GM23338 (cell line): ENCODE results near the gene GLOD4. TPM values are rescaled to one million over a fixed set of nuclear protein-coding genes. Genes with fewer than 3 reads are reported as not detected.

Experiments used
- ATAC-seq: fragments of 200-7000 bp; cut with Tn5 transposase; 3 replicates; pipeline ENCODE4 v1.9.1; 2020
- DNase-seq: peaks from one replicate; pipeline ENCODE4 v3.0.0-alpha.2; 2015; ENCODE audit warnings: low spot score
- H2AFZ ChIP-seq: fragments of 200-600 bp; sonication (generic); 2 replicates; pipeline ENCODE4 v1.8.0; 2016; ENCODE audit warnings: antibody characterized with exemption, mild to moderate bottlenecking, moderate library complexity
- H3F3A ChIP-seq: fragments of 200-600 bp; sonication (generic); replicated peaks from 2 replicates; pipeline ENCODE4 v1.8.0; 2017; ENCODE audit warnings: antibody characterized with exemption, mixed run types, low read depth
- H3K27ac ChIP-seq: fragments of 200-600 bp; sonication (generic); 2 replicates; pipeline ENCODE4 v1.6.1; 2016; ENCODE audit warnings: low read depth
- H3K27me3 ChIP-seq: fragments of 200-600 bp; sonication (generic); 2 replicates; pipeline ENCODE4 v1.8.0; 2016; ENCODE audit warnings: mild to moderate bottlenecking, mixed run types, moderate library complexity; ENCODE audit not compliant: insufficient read depth
- H3K36me3 ChIP-seq: fragments of 200-600 bp; sonication (generic); 2 replicates; pipeline ENCODE4 v1.8.0; 2016; ENCODE audit warnings: mild to moderate bottlenecking; ENCODE audit not compliant: insufficient read depth
- H3K4me1 ChIP-seq: fragments of 200-600 bp; sonication (generic); 2 replicates; pipeline ENCODE4 v1.8.0; 2016; ENCODE audit warnings: mild to moderate bottlenecking, moderate library complexity; ENCODE audit not compliant: insufficient read depth
- H3K4me2 ChIP-seq: fragments of 200-600 bp; sonication (generic); 2 replicates; pipeline ENCODE4 v1.7.1; 2017; ENCODE audit warnings: mixed run types
- H3K4me3 ChIP-seq: fragments of 200-600 bp; sonication (generic); 2 replicates; pipeline ENCODE4 v1.6.1; 2016; ENCODE audit warnings: mixed run types
- H3K79me2 ChIP-seq: fragments of 200-600 bp; sonication (generic); replicated peaks from 2 replicates; pipeline ENCODE4 v1.8.0; 2017; ENCODE audit warnings: mild to moderate bottlenecking; ENCODE audit not compliant: insufficient read depth
- H3K9me2 ChIP-seq: fragments of 200-600 bp; sonication (generic); 2 replicates; pipeline ENCODE4 v1.8.0; 2017; ENCODE audit not compliant: insufficient read depth
- H4K20me1 ChIP-seq: fragments of 200-600 bp; sonication (generic); replicated peaks from 2 replicates; pipeline ENCODE4 v1.8.0; 2017; ENCODE audit warnings: mild to moderate bottlenecking; ENCODE audit not compliant: insufficient read depth
- H3K27ac Mint-ChIP-seq: 2 replicates; pipeline ENCODE4 v1.8.0; 2020; ENCODE audit warnings: inconsistent platforms, mild to moderate bottlenecking, moderate library complexity, mixed read lengths
- H3K27me3 Mint-ChIP-seq: 3 replicates; pipeline ENCODE4 v1.8.0; 2022; ENCODE audit warnings: low read depth, mild to moderate bottlenecking, moderate library complexity, mixed read lengths, inconsistent platforms; ENCODE audit not compliant: insufficient read depth, poor library complexity
- H3K36me3 Mint-ChIP-seq: 3 replicates; pipeline ENCODE4 v1.8.0; 2021; ENCODE audit warnings: low read depth, mild to moderate bottlenecking, inconsistent platforms, moderate library complexity, mixed read lengths
- H3K4me1 Mint-ChIP-seq: 3 replicates; pipeline ENCODE4 v1.8.0; 2020; ENCODE audit warnings: mild to moderate bottlenecking, inconsistent platforms, mixed read lengths
- H3K4me3 Mint-ChIP-seq: 3 replicates; pipeline ENCODE4 v1.8.0; 2021; ENCODE audit warnings: moderate library complexity, mild to moderate bottlenecking, inconsistent platforms, mixed read lengths
- H3K9me3 Mint-ChIP-seq: 3 replicates; pipeline ENCODE4 v1.8.0; 2020; ENCODE audit warnings: moderate library complexity, mild to moderate bottlenecking, inconsistent platforms, mixed read lengths
- CREB1 ChIP-seq: fragments of 250-450 bp; sonication (Bioruptor Pico); IDR thresholded peaks from 2 replicates; pipeline ENCODE4 v1.5.0; 2020; ENCODE audit warnings: low read depth, mild to moderate bottlenecking, moderate library complexity
- CTCF ChIP-seq, 2 experiments: fragments of 200-600 bp in 1 of 2; sonication (generic) in 1 of 2; conservative IDR thresholded peaks; 2 replicates each; pipeline versions ENCODE4 v1.5.1 to v1.6.1; 2016 to 2017; ENCODE audit warnings: antibody characterized with exemption in 2 of 2, low read depth in 2 of 2, mild to moderate bottlenecking in 2 of 2, moderate library complexity in 1 of 2
- EZH2 ChIP-seq: fragments of 200-600 bp; sonication (generic); IDR thresholded peaks from one replicate; pipeline ENCODE4 v1.8.0; 2017; ENCODE audit warnings: antibody characterized with exemption, mild to moderate bottlenecking, low read depth; ENCODE audit not compliant: unreplicated experiment
- NANOG ChIP-seq: IDR thresholded peaks from 2 replicates; pipeline ENCODE4 v1.6.1; 2016; ENCODE audit warnings: antibody characterized with exemption, borderline replicate concordance
- REST ChIP-seq: IDR thresholded peaks from one replicate; pipeline ENCODE4 v1.6.1; 2018; ENCODE audit warnings: antibody characterized with exemption; ENCODE audit not compliant: unreplicated experiment
- ZNF331 ChIP-seq: fragments of 250-450 bp; sonication (Bioruptor Pico); IDR thresholded peaks from 2 replicates; pipeline ENCODE4 v1.5.0; 2020; ENCODE audit warnings: low read depth, mild to moderate bottlenecking, moderate library complexity
- ZNF462 ChIP-seq: fragments of 250-450 bp; sonication (Bioruptor Pico); IDR thresholded peaks from 2 replicates; pipeline ENCODE4 v1.5.0; 2020; ENCODE audit warnings: mild to moderate bottlenecking, moderate library complexity
- polyA plus RNA-seq: library from polyadenylated mRNA; unstranded; fragments of >200 nt; fragmentation: Nextera tagmentation; extraction: Ambion mirVana; gene quantifications from 2 replicates; pipeline ENCODE4 v1.2.1, GENCODE V29; 2016
- total RNA-seq: library from RNA; depleted of rRNA; stranded (reverse); fragments of >200 nt; shearing (Covaris generic); gene quantifications from 2 replicates; pipeline ENCODE4 v1.2.3, GENCODE V29; 2014

The GLOD4 gene
- total and polyA plus RNA-seq, 2 experiments from 2014 or later = 120 to 122 TPM

- TF ChIP-seq ZNF462 (CRISPR knock-in tag) (no peak), EZH2 (no peak), NANOG (no peak)
Measured at GRCh38 chr17:826778-827177, 44.7 kb upstream of the GLOD4 start (continued).

- H3F3A ChIP-seq = no peaks in the 10 kb centered on the region
- no peak for DNase-seq
- ATAC-seq = no peak
- H3K79me2 ChIP-seq = peaks cover 24% of the 10 kb centered on the region
- no peak overlapping the region for H2AFZ ChIP-seq
- Mint-ChIP-seq H3K4me3 (no peak overlapping the region), H3K4me1 (no peaks in the 10 kb centered on the region), H3K27me3 (no peaks in the 10 kb centered on the region), H3K36me3 (peaks cover 33% of the 10 kb centered on the region), H3K9me3 (no peaks in the 10 kb centered on the region), H3K27ac (no peak overlapping the region)
- H3K27me3 ChIP-seq = no peaks in the 10 kb centered on the region
- no peak overlapping the region for H3K4me3 ChIP-seq
- H3K36me3 ChIP-seq = peaks cover 5% of the 10 kb centered on the region; the same call in 1 of the 2 replicates
- H3K9me2 ChIP-seq = no peaks in the 10 kb centered on the region
- no peak overlapping the region for H3K4me2 ChIP-seq
- H4K20me1 ChIP-seq = peaks cover 8% of the 10 kb centered on the region
- 0 out of 2 replicates have a peak overlapping the region, but pooled peaks have one; percentile 45 for H3K27ac ChIP-seq
- H3K4me1 ChIP-seq = no peaks in the 10 kb centered on the region
- TF ChIP-seq NANOG (no peak), CREB1 (CRISPR knock-in tag) (no peak), ZNF331 (CRISPR knock-in tag) (no peak), CTCF (conservative IDR thresholded peaks at IDR 0.05; ENCODE audit: low read depth in 2 of 2) (no peak), EZH2 (no peak), REST (no peak)
Measured at GRCh38 chr17:825216-825615, 43.1 kb upstream of the GLOD4 start.
